Right lobe of liver (tissue), 6 donors: ENCODE measurements around the gene DKK2. TPM values are rescaled to one million over a fixed set of nuclear protein-coding genes. Genes with fewer than 3 reads are reported as not detected.

Experiments
- ATAC-seq, 4 donors: fragments of 200-7000 bp; cut with Tn5 transposase; one replicate each; pipeline ENCODE4 v1.9.1; 2020; ENCODE audit warnings: mild to moderate bottlenecking in 4 of 4, moderate library complexity in 4 of 4
- DNase-seq, 3 donors: peaks; one replicate each; pipeline ENCODE4 v3.0.0-alpha.2; 2020
- H3K27ac ChIP-seq, 3 donors: fragments of 200-600 bp; one replicate each; pipeline ENCODE4 v1.8.0; 2022
- H3K27me3 ChIP-seq, 2 donors: fragments of 200-600 bp; one replicate each; pipeline ENCODE4 v1.8.0; 2022
- H3K36me3 ChIP-seq, 4 donors: fragments of 200-600 bp; sonication (generic) in 1 of 4; one replicate each; pipeline versions ENCODE4 v1.5.1 to v1.8.0; 2017 to 2022; ENCODE audit warnings: control low read depth in 1 of 4
- H3K4me1 ChIP-seq, 4 donors: fragments of 200-600 bp; sonication (generic) in 1 of 4; one replicate each; pipeline versions ENCODE4 v1.5.1 to v1.8.0; 2017 to 2022; ENCODE audit warnings: control low read depth in 1 of 4
- H3K4me3 ChIP-seq, 3 donors: fragments of 200-600 bp; one replicate each; pipeline ENCODE4 v1.8.0; 2022
- H3K9me3 ChIP-seq, 4 donors: fragments of 200-600 bp; sonication (generic) in 1 of 4; one replicate each; pipeline versions ENCODE4 v1.5.1 to v1.8.0; 2017 to 2022; ENCODE audit warnings: control low read depth in 1 of 4
- CTCF ChIP-seq, 4 donors: fragments of 200-600 bp in 3 of 4; fragments of 450-650 bp in 1 of 4; IDR thresholded peaks; one replicate each; pipeline versions ENCODE4 v1.5.1 to v1.8.0; 2016 to 2022; ENCODE audit warnings: antibody characterized with exemption in 4 of 4, mild to moderate bottlenecking in 2 of 4
- POLR2A ChIP-seq: fragments of 450-650 bp; IDR thresholded peaks from one replicate; pipeline ENCODE4 v1.6.1; 2017; ENCODE audit warnings: antibody characterized with exemption, mild to moderate bottlenecking
- WGBS: methylation state at CpG from one replicate; pipeline ENCODE4 v1.1.6; 2018; ENCODE audit warnings: low coverage, low lambda C conversion rate; ENCODE audit not compliant: insufficient coverage; ENCODE audit errors: missing lambda C conversion rate; 5-methylcytosine and 5-hydroxymethylcytosine counted together
- intact Hi-C, 2 donors: fragments of 100-400 bp; cut with DNase I; formaldehyde crosslinking; loops; one replicate each; pipeline versions ENCODE4 v1.11.2 to v1.14.1; 2022
- total RNA-seq, 6 experiments: library from RNA; depleted of rRNA in 2 of 6; stranded (reverse); fragments of >200 nt in 2 of 6; fragmentation: NEBNext Ultra II Directional in 3 of 6; extraction: Animal tissue kit (Norgen Biotek cat#: 25700) in 3 of 6; gene quantifications; one replicate each; pipeline versions ENCODE4 v1.1.0 to v1.2.4, GENCODE V29; 2016 to 2023
- donor health status: DM: no; HTN: yes; CAD: no.
- donor health status: DM: no; HTN: no; CAD: no.
- donor health status: DM: no; HTN: no; CAD: no.
- donor health status: DM: no; HTN: yes; CAD: no.
- donor health status: DM: no; HTN: yes; CAD: no.

Gene DKK2
- total RNA-seq, 6 experiments from 2014 or later, result 0.06 to 0.11 (median 0.07) TPM; not detected in 3

DNA sequence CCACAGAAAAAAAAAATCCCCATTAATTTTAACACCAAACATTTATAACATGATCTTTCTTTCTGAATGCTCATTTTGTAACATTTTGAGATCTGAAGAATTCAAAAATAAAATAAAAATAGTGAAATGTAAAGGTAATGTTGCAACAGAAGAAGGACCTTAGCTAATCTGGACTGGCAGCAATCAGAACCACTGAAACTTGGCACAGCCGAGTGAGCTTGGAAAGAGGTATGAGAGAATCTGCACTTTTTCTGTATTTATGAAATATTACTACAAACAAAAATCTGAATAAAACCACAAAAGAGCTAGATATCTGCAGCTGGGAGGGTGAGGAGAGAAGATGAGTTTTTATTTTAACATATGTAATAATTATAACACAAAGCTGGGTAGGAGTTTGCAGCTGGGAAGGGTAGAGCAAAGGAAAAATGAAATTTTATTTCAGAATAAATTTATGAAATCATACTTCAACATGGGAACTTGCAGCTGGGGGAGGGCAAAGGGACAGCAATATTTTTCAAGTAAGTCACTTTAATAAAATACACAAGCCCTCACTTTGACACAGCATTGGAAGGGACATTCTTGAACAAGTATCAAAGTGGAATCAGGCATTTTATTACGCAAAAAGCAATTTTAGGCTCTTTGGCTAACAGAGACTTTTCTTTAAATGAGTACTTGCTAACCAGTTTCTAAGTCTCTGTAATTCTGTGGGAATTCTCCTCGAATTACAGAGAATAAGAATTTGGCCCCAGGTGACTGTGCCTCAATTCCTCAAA is 26.7 kb downstream of the DKK2 start:
- DNase-seq (no peak), ATAC-seq (no peak)
- H3K9me3 ChIP-seq, result no peaks in the 10 kb centered on the region
- TF ChIP-seq POLR2A (no peak), CTCF (IDR thresholded peaks at IDR 0.05) (no peak)
- WGBS, result 59% methylated on average over 3 of the region's 3 CpGs
- H3K36me3 ChIP-seq, result no peaks in the 10 kb centered on the region
- intact Hi-C loops, result no loop called here
- no peaks in the 10 kb centered on the region for H3K27me3 ChIP-seq
- no peaks in the 10 kb centered on the region for H3K4me1 ChIP-seq
- no peak overlapping the region for H3K27ac ChIP-seq
- H3K4me3 ChIP-seq, result no peak overlapping the region

DNA sequence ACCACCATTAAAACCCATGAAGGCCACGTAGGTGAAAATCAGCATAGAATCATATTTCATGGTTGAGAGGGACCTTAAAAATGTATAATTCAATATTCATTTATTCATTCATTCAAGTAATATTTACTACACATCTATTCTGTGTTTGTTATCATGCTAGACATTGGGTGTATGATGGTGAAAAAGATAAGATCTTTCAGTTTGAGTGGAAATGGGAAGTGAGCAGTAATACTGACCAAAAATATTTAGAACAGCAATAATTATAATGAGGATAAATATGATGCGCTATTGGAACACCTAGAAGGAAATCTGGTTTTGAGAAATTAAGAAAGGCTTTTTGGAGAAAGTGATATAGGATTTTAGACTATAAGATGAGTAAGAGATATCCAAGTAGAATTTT is 28.0 kb downstream of the DKK2 start:
- intact Hi-C loops, result no loop called here
- no peak for TF ChIP-seq CTCF (IDR thresholded peaks at IDR 0.05)
- no peak for TF ChIP-seq POLR2A
- ATAC-seq (no peak), DNase-seq (no peak)
- no peaks in the 10 kb centered on the region for H3K9me3 ChIP-seq
- no peaks in the 10 kb centered on the region for H3K4me1 ChIP-seq
- no peaks in the 10 kb centered on the region for H3K36me3 ChIP-seq
- H3K27me3 ChIP-seq, result no peaks in the 10 kb centered on the region
- no peak overlapping the region for H3K27ac ChIP-seq
- WGBS, result 61% methylated on average over 2 of the region's 2 CpGs
- H3K4me3 ChIP-seq, result no peak overlapping the region

DNA sequence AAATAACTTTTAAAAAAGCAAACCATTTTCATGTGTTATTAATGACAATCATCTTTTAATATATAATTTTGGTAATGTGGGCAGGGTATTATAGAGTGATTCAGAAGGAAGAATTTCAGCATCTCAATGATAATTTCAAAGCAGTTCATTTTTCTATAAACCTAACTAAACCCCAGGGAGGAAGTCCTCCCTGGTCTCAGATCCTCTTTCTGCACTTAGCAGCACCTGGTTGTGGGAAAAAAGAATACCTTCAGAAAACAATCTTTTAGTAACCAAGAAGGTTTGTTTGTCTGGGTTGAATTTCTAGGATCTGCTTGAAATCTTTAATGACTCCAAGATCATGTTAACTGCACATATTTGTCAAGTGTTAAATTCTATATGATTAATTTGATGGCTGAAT is 29.9 kb downstream of the DKK2 start:
- no peaks in the 10 kb centered on the region for H3K27me3 ChIP-seq
- ATAC-seq, result no peak
- no peak overlapping the region for H3K27ac ChIP-seq
- DNase-seq, result no peak
- TF ChIP-seq POLR2A (no peak), CTCF (IDR thresholded peaks at IDR 0.05) (no peak)
- no peaks in the 10 kb centered on the region for H3K36me3 ChIP-seq
- no peaks in the 10 kb centered on the region for H3K9me3 ChIP-seq
- intact Hi-C loops, result no loop called here
- H3K4me3 ChIP-seq, result no peak overlapping the region
- H3K4me1 ChIP-seq, result no peaks in the 10 kb centered on the region

- intact Hi-C loops, result no loop called here
- 0% methylated on average over 2 of the region's 2 CpGs for WGBS
- no peaks in the 10 kb centered on the region for H3K27me3 ChIP-seq
- no peaks in the 10 kb centered on the region for H3K4me1 ChIP-seq
- H3K4me3 ChIP-seq, result no peak overlapping the region
- H3K27ac ChIP-seq, result no peak overlapping the region
- H3K9me3 ChIP-seq, result no peaks in the 10 kb centered on the region
- DNase-seq, result no peak
- ATAC-seq, result no peak
- no peak for TF ChIP-seq POLR2A
- TF ChIP-seq CTCF (IDR thresholded peaks at IDR 0.05), result no peak
- H3K36me3 ChIP-seq, result no peaks in the 10 kb centered on the region
These were observed 39.6 kb downstream of the DKK2 start for GRCh38 chr4:106996490-106996889.
